Right lobe of liver (tissue), 4 donors: ENCODE measurements around the gene DNASE1L2.

Experiments
- POLR2A ChIP-seq: fragments of 450-650 bp; IDR thresholded peaks from one replicate; pipeline ENCODE4 v1.6.1; 2017; ENCODE audit warnings: antibody characterized with exemption, mild to moderate bottlenecking
- TF ChIP-seq, protein P1 (sequence below), 4 donors: fragments of 200-600 bp in 3 of 4; fragments of 450-650 bp in 1 of 4; IDR thresholded peaks; one replicate each; pipeline versions ENCODE4 v1.5.1 to v1.8.0; 2016 to 2022; ENCODE audit warnings: antibody characterized with exemption in 4 of 4, mild to moderate bottlenecking in 2 of 4
- donor health status: DM: no; HTN: no; CAD: no.
- donor health status: DM: no; HTN: no; CAD: no.
- donor health status: DM: no; HTN: yes; CAD: no.

DNA sequence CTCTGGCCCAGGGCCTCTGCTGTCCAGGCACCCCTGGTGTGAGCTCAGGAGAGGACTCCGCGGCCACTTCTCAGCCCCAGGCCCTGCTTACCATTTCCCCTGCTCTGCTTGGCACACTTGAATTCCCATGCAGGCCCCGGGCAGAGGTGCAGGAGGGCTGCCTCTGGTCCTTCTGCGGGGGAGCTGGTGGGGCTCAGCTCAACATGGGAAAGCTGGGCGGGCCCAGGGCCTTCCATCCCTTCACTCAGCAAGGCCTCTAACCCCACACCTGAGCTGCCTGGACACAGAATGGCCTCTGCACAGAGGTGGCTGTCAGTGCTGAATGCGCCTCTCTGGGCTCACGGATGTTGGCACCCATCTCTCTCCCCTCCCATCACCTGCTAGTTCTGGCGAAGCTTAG lies 44.2 kb downstream of the DNASE1L2 start:
- TF ChIP-seq POLR2A, result no peak
- TF ChIP-seq, protein P1, sequence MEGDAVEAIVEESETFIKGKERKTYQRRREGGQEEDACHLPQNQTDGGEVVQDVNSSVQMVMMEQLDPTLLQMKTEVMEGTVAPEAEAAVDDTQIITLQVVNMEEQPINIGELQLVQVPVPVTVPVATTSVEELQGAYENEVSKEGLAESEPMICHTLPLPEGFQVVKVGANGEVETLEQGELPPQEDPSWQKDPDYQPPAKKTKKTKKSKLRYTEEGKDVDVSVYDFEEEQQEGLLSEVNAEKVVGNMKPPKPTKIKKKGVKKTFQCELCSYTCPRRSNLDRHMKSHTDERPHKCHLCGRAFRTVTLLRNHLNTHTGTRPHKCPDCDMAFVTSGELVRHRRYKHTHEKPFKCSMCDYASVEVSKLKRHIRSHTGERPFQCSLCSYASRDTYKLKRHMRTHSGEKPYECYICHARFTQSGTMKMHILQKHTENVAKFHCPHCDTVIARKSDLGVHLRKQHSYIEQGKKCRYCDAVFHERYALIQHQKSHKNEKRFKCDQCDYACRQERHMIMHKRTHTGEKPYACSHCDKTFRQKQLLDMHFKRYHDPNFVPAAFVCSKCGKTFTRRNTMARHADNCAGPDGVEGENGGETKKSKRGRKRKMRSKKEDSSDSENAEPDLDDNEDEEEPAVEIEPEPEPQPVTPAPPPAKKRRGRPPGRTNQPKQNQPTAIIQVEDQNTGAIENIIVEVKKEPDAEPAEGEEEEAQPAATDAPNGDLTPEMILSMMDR (IDR thresholded peaks at IDR 0.05), result no peak
